HepG2 (cell line): ENCODE results near the gene EPB41L2. TPM values are rescaled to one million over a fixed set of nuclear protein-coding genes. Genes with fewer than 3 reads are reported as not detected.
A peak's percentile ranks its signal among the peaks of the same experiment; 100 is the strongest.

Experiments used
- ATAC-seq: fragments of 200-7000 bp; cut with Tn5 transposase; 3 replicates; pipeline ENCODE4 v1.9.1; 2020; ENCODE audit warnings: mild to moderate bottlenecking, moderate library complexity
- BruUV-seq: library from RNA; stranded (reverse); fragments of 400-500 nt; replicated peaks from 2 replicates; lab custom pipeline; 2021; lab: Mats Ljungman, UMichigan
- CTCF ChIA-PET: fragments of 300-600 bp; formaldehyde crosslinking; extraction: SDS; loops from one replicate; lab custom pipeline; 2021; ENCODE audit warnings: low total read pairs, inconsistent platforms, low intra/inter-chr PET ratio; lab: Yijun Ruan, JAX
- POLR2A ChIA-PET: fragments of 350-600 bp; sonication (Branson Sonifier 250); formaldehyde crosslinking; loops from one replicate; lab custom pipeline; 2020; ENCODE audit warnings: antibody characterized with exemption, inconsistent platforms; lab: Yijun Ruan, JAX
- DNase-seq: peaks from one replicate; pipeline ENCODE4 v3.0.0-alpha.2; 2015; ENCODE audit warnings: low spot score
- FAIRE-seq: peaks from 3 replicates; lab custom pipeline; 2011; peaks lifted over from hg19 to GRCh38; lab: Jason Lieb, UNC
- H2AFZ ChIP-seq: one replicate; pipeline ENCODE4 v1.6.1; 2011; ENCODE audit warnings: low read length, inconsistent platforms
- H3K27ac ChIP-seq: fragments of 300-600 bp; 3 replicates; pipeline ENCODE4 v1.8.0; 2011; ENCODE audit warnings: mixed run types, mild to moderate bottlenecking, mixed read lengths, low read length, inconsistent platforms; ENCODE audit not compliant: insufficient read depth; ENCODE audit errors: extremely low read length
- H3K27me3 ChIP-seq, 2 experiments: fragments of 200-600 bp in 1 of 2; 2 replicates in 1 of 2; 3 replicates in 1 of 2; pipeline versions ENCODE4 v1.6.0 to v1.8.0; 2011; ENCODE audit warnings: low read length in 2 of 2, mild to moderate bottlenecking in 2 of 2, moderate library complexity in 2 of 2, inconsistent platforms in 1 of 2; ENCODE audit not compliant: insufficient read depth in 2 of 2, control insufficient read depth in 1 of 2
- H3K36me3 ChIP-seq, 2 experiments: fragments of 200-600 bp in 1 of 2; replicated peaks in 1 of 2; 2 replicates in 1 of 2; 3 replicates in 1 of 2; pipeline versions ENCODE4 v1.5.1 to v1.8.0; 2011; ENCODE audit warnings: low read length in 2 of 2, inconsistent platforms in 1 of 2; ENCODE audit not compliant: insufficient read depth in 2 of 2, control insufficient read depth in 1 of 2
- H3K4me1 ChIP-seq: 2 replicates; pipeline ENCODE4 v1.5.1; 2012; ENCODE audit warnings: low read length, inconsistent platforms; ENCODE audit not compliant: insufficient read depth
- H3K4me2 ChIP-seq: 2 replicates; pipeline ENCODE4 v1.6.0; 2011; ENCODE audit warnings: low read depth, low read length, inconsistent platforms
- H3K4me3 ChIP-seq, 3 experiments: fragments of 200-600 bp in 1 of 3; sonication (generic), shearing (Covaris generic) in 1 of 3; replicated peaks in 1 of 3; 2 replicates each; pipeline ENCODE4 v1.5.1; 2011 to 2016; ENCODE audit warnings: low read length in 3 of 3, inconsistent platforms in 2 of 3, low read depth in 2 of 3, mild to moderate bottlenecking in 2 of 3, control low read depth in 1 of 3, mixed read lengths in 1 of 3; ENCODE audit not compliant: insufficient read depth in 1 of 3
- H3K79me2 ChIP-seq: one replicate; pipeline ENCODE4 v1.6.1; 2011; ENCODE audit warnings: low read length, inconsistent platforms; ENCODE audit not compliant: insufficient read depth
- H3K9ac ChIP-seq: 2 replicates; pipeline ENCODE4 v1.6.0; 2011; ENCODE audit warnings: mild to moderate bottlenecking, low read depth, low read length, inconsistent platforms; ENCODE audit not compliant: insufficient read depth
- H3K9me3 ChIP-seq: 2 replicates; pipeline ENCODE4 v1.5.1; 2012; ENCODE audit warnings: mild to moderate bottlenecking, low read length
- H4K20me1 ChIP-seq: 2 replicates; pipeline ENCODE4 v1.6.0; 2011; ENCODE audit warnings: inconsistent platforms, mild to moderate bottlenecking, low read length, moderate library complexity; ENCODE audit not compliant: insufficient read depth
- KMT2B ChIP-seq: IDR thresholded peaks from 2 replicates; pipeline ENCODE4 v1.6.1; 2016; ENCODE audit warnings: missing genetic modification reagents, missing compliant biosample characterization
- PLRG1 ChIP-seq: fragments of 450-650 bp; conservative IDR thresholded peaks from 2 replicates; pipeline ENCODE4 v1.6.1; 2016
- POLR2G ChIP-seq: fragments of 200-400 bp; formaldehyde crosslinking; IDR thresholded peaks from 2 replicates; pipeline ENCODE4 v1.6.1; 2018; ENCODE audit warnings: mild to moderate bottlenecking, low read depth, low read length, moderate library complexity
- TOPORS ChIP-seq: sonication (generic); formaldehyde crosslinking; IDR thresholded peaks from 2 replicates; pipeline ENCODE4 v1.8.0; 2023; ENCODE audit warnings: mild to moderate bottlenecking, missing genetic modification reagents
- ZBTB7A ChIP-seq: sonication (generic); formaldehyde crosslinking; IDR thresholded peaks from 2 replicates; pipeline ENCODE4 v1.8.0; 2022; ENCODE audit warnings: mild to moderate bottlenecking, missing genetic modification reagents
- ZMAT3 ChIP-seq: sonication (generic); formaldehyde crosslinking; conservative IDR thresholded peaks from 2 replicates; pipeline ENCODE4 v1.7.0; 2021; ENCODE audit warnings: missing genetic modification reagents
- ZNF329 ChIP-seq: sonication (generic); formaldehyde crosslinking; IDR thresholded peaks from 2 replicates; pipeline ENCODE4 v1.9.0; 2021; ENCODE audit warnings: low read depth, mild to moderate bottlenecking, missing genetic modification reagents
- ZNF468 ChIP-seq: sonication (generic); formaldehyde crosslinking; IDR thresholded peaks from 2 replicates; pipeline ENCODE4 v1.8.0; 2022; ENCODE audit warnings: mild to moderate bottlenecking, moderate library complexity, missing genetic modification reagents
- ZNF556 ChIP-seq: sonication (generic); formaldehyde crosslinking; IDR thresholded peaks from 2 replicates; pipeline ENCODE4 v1.4.0; 2020; ENCODE audit warnings: mild to moderate bottlenecking, missing genetic modification reagents, borderline replicate concordance
- ZNF562 ChIP-seq: sonication (generic); formaldehyde crosslinking; IDR thresholded peaks from 2 replicates; pipeline ENCODE4 v1.8.0; 2022; ENCODE audit warnings: missing genetic modification reagents, borderline replicate concordance
- ZNF709 ChIP-seq: sonication (generic); formaldehyde crosslinking; IDR thresholded peaks from 2 replicates; pipeline ENCODE4 v1.5.0; 2020; ENCODE audit warnings: mild to moderate bottlenecking, missing genetic modification reagents
- ZSCAN29 ChIP-seq: sonication (generic); formaldehyde crosslinking; conservative IDR thresholded peaks from 2 replicates; pipeline ENCODE4 v1.4.0; 2020; ENCODE audit warnings: mild to moderate bottlenecking, missing genetic modification reagents
- WGBS: methylation state at CpG from one replicate; pipeline ENCODE4 v1.1.6; 2017; ENCODE audit warnings: low lambda C conversion rate; 5-methylcytosine and 5-hydroxymethylcytosine counted together
- in situ Hi-C: cut with HindIII; loops from 2 replicates; pipeline ENCODE4 v1.10.0; 2017; ENCODE audit warnings: low pct_unique_long_range_greater_than_20kb; ENCODE audit not compliant: extremely low pct_ligation_motif_present
- intact Hi-C: fragments of 100-400 bp; cut with micrococcal nuclease; formaldehyde crosslinking; loops from one replicate; pipeline ENCODE4 v1.10.0; 2022; ENCODE audit not compliant: unreplicated experiment
- polyA plus RNA-seq, 8 experiments: library from polyadenylated mRNA; depleted of rRNA in 3 of 8; stranded (reverse) in 7 of 8; unstranded in 1 of 8; fragments of >200 nt; fragmentation: Illumina TruSeq in 4 of 8; extraction: Trizol in 4 of 8; gene quantifications; 2 replicates each; pipeline versions ENCODE4 v1.2.1 to v1.2.3, GENCODE V29; 2011 to 2016; ENCODE audit warnings: low read depth in 4 of 8, missing spikeins in 1 of 8, mixed read lengths in 1 of 8; ENCODE audit not compliant: insufficient read depth in 1 of 8
- total RNA-seq, 5 experiments: library from RNA; depleted of rRNA; stranded (reverse); fragments of >200 nt; fragmentation: Illumina TruSeq; extraction: Trizol; gene quantifications; 2 replicates each; pipeline ENCODE4 v1.2.3, GENCODE V29; 2016; ENCODE audit warnings: low read depth in 1 of 5
- TF ChIP-seq, protein P1 (sequence below): sonication (generic); formaldehyde crosslinking; IDR thresholded peaks from 2 replicates; pipeline ENCODE4 v1.5.1; 2020; ENCODE audit warnings: mild to moderate bottlenecking, missing genetic modification reagents

Gene EPB41L2
- total and polyA plus RNA-seq, 2 of the 13 experiments (the other 11 are each of a cell fraction or from before 2014, with no cell fraction given): 41.7 to 56.4 TPM

DNA sequence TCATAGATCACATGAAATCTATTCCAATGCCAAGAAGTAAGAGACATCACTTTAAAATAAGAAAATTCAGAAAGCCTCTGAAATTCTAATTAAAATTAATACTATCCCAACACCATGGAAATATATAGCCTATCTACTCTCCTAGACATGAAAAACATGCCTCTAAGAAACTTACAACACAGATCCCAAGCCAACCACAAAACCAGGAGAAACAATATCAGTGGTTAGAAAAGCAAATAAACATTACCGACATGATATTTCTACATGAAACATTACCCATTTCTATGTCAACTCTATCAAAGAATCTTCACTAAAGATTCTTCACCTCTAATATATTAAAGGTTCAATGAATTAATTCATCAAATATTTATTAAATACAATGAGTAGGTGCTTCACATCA is 4.8 kb downstream of the EPB41L2 start:
- Histone ChIP-seq H3K9ac (no peak overlapping the region), H2AFZ (no peak overlapping the region), H3K9me3 (peaks cover 35% of the 10 kb centered on the region), H3K27me3 (no peaks in the 10 kb centered on the region; a peak in 1 of 5 replicates), H4K20me1 (no peaks in the 10 kb centered on the region), H3K4me1 (peaks cover 40% of the 10 kb centered on the region), H3K4me3 (no peak overlapping the region), H3K79me2 (peaks cover 94% of the 10 kb centered on the region), H3K4me2 (no peak overlapping the region), H3K36me3 (peaks cover 1 to 9% of the 10 kb centered on the region in 2 experiments; a peak in 4 of 5 replicates), H3K27ac (no peak overlapping the region)
- WGBS: 92% methylated on average over 1 of the region's 1 CpG
- ATAC-seq: no peak
- POLR2A ChIA-PET: no interaction called here
- in situ Hi-C loops: no loop called here
- BruUV-seq: no TSS peak
- DNase-seq: no peak
- CTCF ChIA-PET: no interaction called here
- no peak for TF ChIP-seq ZBTB7A (CRISPR knock-in tag)
- no peak for TF ChIP-seq ZMAT3 (CRISPR knock-in tag)
- no peak for TF ChIP-seq POLR2G
- no peak for TF ChIP-seq KMT2B
- TF ChIP-seq ZSCAN29: no peak
- TF ChIP-seq ZNF709 (CRISPR knock-in tag): no peak
- TF ChIP-seq PLRG1: no peak
- TF ChIP-seq ZNF468 (CRISPR knock-in tag): no peak
- intact Hi-C loops: no loop called here
- no peak for FAIRE-seq

DNA sequence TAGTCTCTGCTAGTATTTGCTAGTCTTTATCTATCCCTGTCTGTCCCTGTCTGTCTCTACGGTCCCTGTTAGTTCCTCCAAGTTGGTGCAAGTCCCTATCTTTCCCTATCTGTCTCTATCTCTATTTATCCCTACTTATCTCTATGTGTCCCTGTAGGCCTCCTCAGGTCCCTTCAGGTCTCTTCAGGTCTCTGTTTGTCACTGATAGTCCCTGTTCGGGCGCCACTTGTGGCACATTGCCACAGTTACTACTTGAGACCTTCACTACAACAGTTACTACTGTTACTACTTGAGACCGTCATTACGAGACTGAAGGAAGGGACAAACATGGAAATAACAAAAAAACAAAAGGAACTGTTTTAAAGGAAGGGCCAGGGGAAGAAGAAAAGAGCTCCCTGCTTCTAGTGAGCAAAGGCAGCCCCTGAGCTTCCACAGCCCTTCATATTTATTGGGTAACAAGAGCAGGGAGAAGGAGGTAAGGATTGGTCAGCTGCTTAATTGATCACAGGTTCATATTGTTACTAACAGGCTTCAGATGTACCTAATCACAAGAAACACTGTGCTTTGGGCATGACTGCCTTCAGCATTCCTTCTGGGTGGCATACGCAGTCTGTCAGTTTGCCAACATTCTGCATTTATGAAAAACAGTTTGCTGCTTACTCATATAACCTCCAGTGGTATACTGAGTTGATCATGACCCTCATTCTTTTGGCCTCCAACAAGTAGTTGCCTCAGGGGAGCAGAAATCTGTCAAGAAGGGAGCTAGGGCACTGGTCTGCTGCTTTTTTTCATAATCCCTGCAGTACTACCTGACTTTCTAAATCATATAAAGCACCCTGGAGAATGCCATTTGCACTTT is 8.4 kb downstream of the EPB41L2 start:
- ChIA-PET CTCF (no interaction called here), POLR2A (no interaction called here)
- H3K36me3 ChIP-seq: peaks cover 1 to 9% of the 10 kb centered on the region in 2 experiments; a peak in 4 of 5 replicates
- H3K4me1 ChIP-seq: peaks cover 36% of the 10 kb centered on the region
- H3K9ac ChIP-seq: no peak overlapping the region
- H3K79me2 ChIP-seq: peaks cover 93% of the 10 kb centered on the region
- TF ChIP-seq ZNF329 (CRISPR knock-in tag): no peak
- TF ChIP-seq ZNF556 (CRISPR knock-in tag): peak; percentile 60; the same call in 1 of the 2 replicates
- TF ChIP-seq TOPORS (CRISPR knock-in tag): peak; percentile 71; the same call in 1 of the 2 replicates
- TF ChIP-seq ZNF562 (CRISPR knock-in tag): 0 out of 2 replicates have a peak, but pooled peaks have one; percentile 30
- TF ChIP-seq, protein P1, sequence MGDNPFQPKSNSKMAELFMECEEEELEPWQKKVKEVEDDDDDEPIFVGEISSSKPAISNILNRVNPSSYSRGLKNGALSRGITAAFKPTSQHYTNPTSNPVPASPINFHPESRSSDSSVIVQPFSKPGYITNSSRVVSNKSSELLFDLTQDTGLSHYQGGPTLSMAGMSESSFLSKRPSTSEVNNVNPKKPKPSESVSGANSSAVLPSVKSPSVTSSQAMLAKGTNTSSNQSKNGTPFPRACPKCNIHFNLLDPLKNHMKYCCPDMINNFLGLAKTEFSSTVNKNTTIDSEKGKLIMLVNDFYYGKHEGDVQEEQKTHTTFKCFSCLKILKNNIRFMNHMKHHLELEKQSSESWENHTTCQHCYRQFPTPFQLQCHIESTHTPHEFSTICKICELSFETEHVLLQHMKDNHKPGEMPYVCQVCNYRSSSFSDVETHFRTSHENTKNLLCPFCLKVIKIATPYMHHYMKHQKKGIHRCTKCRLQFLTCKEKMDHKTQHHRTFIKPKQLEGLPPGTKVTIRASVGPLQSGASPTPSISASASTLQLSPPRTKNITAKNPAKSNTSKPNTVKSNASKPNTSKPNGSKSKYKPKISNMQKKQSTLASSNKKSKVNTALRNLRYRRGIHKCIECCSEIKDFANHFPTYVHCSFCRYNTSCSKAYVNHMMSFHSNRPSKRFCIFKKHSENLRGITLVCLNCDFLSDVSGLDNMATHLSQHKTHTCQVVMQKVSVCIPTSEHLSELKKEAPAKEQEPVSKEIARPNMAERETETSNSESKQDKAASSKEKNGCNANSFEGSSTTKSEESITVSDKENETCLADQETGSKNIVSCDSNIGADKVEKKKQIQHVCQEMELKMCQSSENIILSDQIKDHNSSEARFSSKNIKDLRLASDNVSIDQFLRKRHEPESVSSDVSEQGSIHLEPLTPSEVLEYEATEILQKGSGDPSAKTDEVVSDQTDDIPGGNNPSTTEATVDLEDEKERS (CRISPR knock-in tag): peak; percentile 97
- no peak for FAIRE-seq
- no peaks in the 10 kb centered on the region for H3K27me3 ChIP-seq
- peaks cover 35% of the 10 kb centered on the region for H3K9me3 ChIP-seq
- no peak for ATAC-seq
- WGBS: 99% methylated on average over 6 of the region's 6 CpGs
- no TSS peak for BruUV-seq
- intact Hi-C loops (no loop called here), in situ Hi-C loops (no loop called here)
- no peak for DNase-seq
- no peak overlapping the region for H3K27ac ChIP-seq
- no peak overlapping the region for H3K4me2 ChIP-seq
- H2AFZ ChIP-seq: no peak overlapping the region
- no peak overlapping the region for H3K4me3 ChIP-seq
- H4K20me1 ChIP-seq: no peaks in the 10 kb centered on the region
